ENCODE results near the gene SMAD5. TPM values are rescaled to one million over a fixed set of nuclear protein-coding genes. Genes with fewer than 3 reads are reported as not detected.

SMAD5 gene
- total and polyA plus RNA-seq, 2 experiments from 2014 or later, result 37.5 to 56.6 TPM

- TF ChIP-seq NANOG (IDR thresholded peaks at IDR 0.05; ENCODE audit: borderline replicate concordance), result no peak
- no peak for TF ChIP-seq EZH2phosphoT487 (IDR thresholded peaks at IDR 0.05; ENCODE audit: unreplicated experiment)
- no peak for TF ChIP-seq REST (IDR thresholded peaks at IDR 0.05; ENCODE audit: unreplicated experiment)
- TF ChIP-seq EZH2 (IDR thresholded peaks at IDR 0.05; ENCODE audit: low read depth, unreplicated experiment), result no peak
- TF ChIP-seq ZNF331 (CRISPR knock-in tag; IDR thresholded peaks at IDR 0.05; ENCODE audit: low read depth), result no peak
Observed at GRCh38 chr5:136135536-136135935, 2.9 kb downstream of the SMAD5 start (continued).

GRCh38 chr5:136137497-136138220, 5.0 kb downstream of the SMAD5 start:
- Histone ChIP-seq H2AFZ (no peak overlapping the region), H3K4me1 (ENCODE audit: insufficient read depth) (peaks cover 19% of the 10 kb centered on the region), H3K79me2 (replicated peaks; ENCODE audit: insufficient read depth) (peaks cover 96% of the 10 kb centered on the region), H3K4me3 (no peak overlapping the region), H3K9me2 (ENCODE audit: insufficient read depth) (no peaks in the 10 kb centered on the region), H3K27ac (ENCODE audit: low read depth) (no peak overlapping the region), H3K4me2 (no peak overlapping the region), H3F3A (replicated peaks; ENCODE audit: low read depth) (no peaks in the 10 kb centered on the region), H3K27me3 (ENCODE audit: insufficient read depth) (no peaks in the 10 kb centered on the region), H3K36me3 (ENCODE audit: insufficient read depth) (no peaks in the 10 kb centered on the region), H4K20me1 (replicated peaks; ENCODE audit: insufficient read depth) (peaks cover 75% of the 10 kb centered on the region)
- Mint-ChIP-seq H3K4me1 (peaks cover 34% of the 10 kb centered on the region), H3K36me3 (ENCODE audit: low read depth) (no peaks in the 10 kb centered on the region), H3K4me3 (no peak overlapping the region), H3K27me3 (ENCODE audit: insufficient read depth, low read depth, poor library complexity) (peaks cover 9% of the 10 kb centered on the region), H3K27ac (no peak overlapping the region), H3K9me3 (no peaks in the 10 kb centered on the region; the same call in 2 of the 3 replicates)
- ATAC-seq (no peak), DNase-seq (ENCODE audit: low spot score) (no peak)
- TF ChIP-seq CTCF (conservative IDR thresholded peaks at IDR 0.05; ENCODE audit: low read depth in 2 of 2) (no peak), STAT1 (IDR thresholded peaks at IDR 0.05; ENCODE audit: unreplicated experiment) (no peak), JUNB (IDR thresholded peaks at IDR 0.05; ENCODE audit: unreplicated experiment) (no peak), REST (IDR thresholded peaks at IDR 0.05; ENCODE audit: unreplicated experiment) (no peak), ZNF331 (CRISPR knock-in tag; IDR thresholded peaks at IDR 0.05; ENCODE audit: low read depth) (no peak), ETS1 (IDR thresholded peaks at IDR 0.05) (no peak), ZNF114 (CRISPR knock-in tag; IDR thresholded peaks at IDR 0.05) (no peak)
